ENCODE measurements around the gene RPS17.

Gene RPS17

GRCh38 chr15:82553846-82554245, 13.6 kb upstream of the RPS17 start:
- peaks cover 38% of the 10 kb centered on the region for H3K27me3 Mint-ChIP-seq (ENCODE audit: low read depth, poor library complexity)

GRCh38 chr15:82552861-82553260, 12.6 kb upstream of the RPS17 start:
- no peak for TF ChIP-seq CTCF (IDR thresholded peaks at IDR 0.05)
- Mint-ChIP-seq H3K27me3 (ENCODE audit: low read depth, poor library complexity) (peaks cover 37% of the 10 kb centered on the region), H3K9me3 (no peaks in the 10 kb centered on the region), H3K4me1 (no peaks in the 10 kb centered on the region), H3K36me3 (ENCODE audit: low read depth) (no peaks in the 10 kb centered on the region), H3K27ac (no peak overlapping the region), H3K4me3 (no peak overlapping the region)
- no peak for DNase-seq

More at GRCh38 chr15:82553846-82554245, 13.6 kb upstream of the RPS17 start:
- no peak for DNase-seq
- Mint-ChIP-seq H3K36me3 (ENCODE audit: low read depth) (no peaks in the 10 kb centered on the region), H3K4me3 (no peak overlapping the region), H3K4me1 (no peaks in the 10 kb centered on the region), H3K27ac (no peak overlapping the region), H3K9me3 (no peaks in the 10 kb centered on the region)
- no peak for TF ChIP-seq CTCF (IDR thresholded peaks at IDR 0.05)

GRCh38 chr15:82551646-82552247, 11.5 kb upstream of the RPS17 start:
- H3K36me3 Mint-ChIP-seq (ENCODE audit: low read depth) = no peaks in the 10 kb centered on the region
- no peaks in the 10 kb centered on the region for H3K4me1 Mint-ChIP-seq
- peaks cover 37% of the 10 kb centered on the region for H3K27me3 Mint-ChIP-seq (ENCODE audit: low read depth, poor library complexity)
- no peak overlapping the region for H3K4me3 Mint-ChIP-seq
- DNase-seq = no peak
- no peak for TF ChIP-seq CTCF (IDR thresholded peaks at IDR 0.05)
- H3K27ac Mint-ChIP-seq = no peak overlapping the region
- H3K9me3 Mint-ChIP-seq = no peaks in the 10 kb centered on the region

GRCh38 chr15:82549199-82549665, 9.0 kb upstream of the RPS17 start:
- no peak for TF ChIP-seq CTCF (IDR thresholded peaks at IDR 0.05)
- no peaks in the 10 kb centered on the region for H3K36me3 Mint-ChIP-seq (ENCODE audit: low read depth)
- no peak overlapping the region for H3K27ac Mint-ChIP-seq
- peaks cover 38% of the 10 kb centered on the region for H3K27me3 Mint-ChIP-seq (ENCODE audit: low read depth, poor library complexity)
- H3K9me3 Mint-ChIP-seq = no peaks in the 10 kb centered on the region
- H3K4me1 Mint-ChIP-seq = no peaks in the 10 kb centered on the region
- no peak overlapping the region for H3K4me3 Mint-ChIP-seq
- no peak for DNase-seq

GRCh38 chr15:82548700-82549099, 8.4 kb upstream of the RPS17 start:
- Mint-ChIP-seq H3K27me3 (ENCODE audit: low read depth, poor library complexity) (peaks cover 36% of the 10 kb centered on the region), H3K27ac (no peak overlapping the region), H3K36me3 (ENCODE audit: low read depth) (no peaks in the 10 kb centered on the region), H3K9me3 (no peaks in the 10 kb centered on the region), H3K4me3 (no peak overlapping the region), H3K4me1 (peaks cover under 1% of the 10 kb centered on the region)
- no peak for DNase-seq
- TF ChIP-seq CTCF (IDR thresholded peaks at IDR 0.05) = no peak

GRCh38 chr15:82545478-82545877, 5.2 kb upstream of the RPS17 start:
- Mint-ChIP-seq H3K4me1 (peaks cover 22% of the 10 kb centered on the region), H3K27me3 (ENCODE audit: low read depth, poor library complexity) (peaks cover 13% of the 10 kb centered on the region), H3K9me3 (no peaks in the 10 kb centered on the region), H3K4me3 (no peak overlapping the region), H3K36me3 (ENCODE audit: low read depth) (no peaks in the 10 kb centered on the region), H3K27ac (no peak overlapping the region)
- TF ChIP-seq CTCF (IDR thresholded peaks at IDR 0.05) = no peak
- DNase-seq = no peak
